SK-N-SH (cell line): Measurements from ENCODE around the gene CDH2. TPM values are rescaled to one million over a fixed set of nuclear protein-coding genes. Genes with fewer than 3 reads are reported as not detected.

Experiments used
- CTCF ChIA-PET: fragments of 300-600, 350-600 bp; formaldehyde crosslinking; extraction: SDS; loops from one replicate; lab custom pipeline; 2021; lab: Yijun Ruan, JAX
- POLR2A ChIA-PET: fragments of 350-600 bp; sonication (Branson Sonifier 250); formaldehyde crosslinking; extraction: SDS; loops from one replicate; lab custom pipeline; 2020; ENCODE audit warnings: antibody characterized with exemption, inconsistent platforms; lab: Yijun Ruan, JAX
- DNase-seq: peaks from one replicate; pipeline ENCODE4 v3.0.0; 2012
- H2AFZ ChIP-seq: fragments of 200-600 bp; sonication (generic); 2 replicates; pipeline ENCODE4 v1.8.1; 2016; ENCODE audit warnings: antibody characterized with exemption, mild to moderate bottlenecking, low read depth
- H3F3A ChIP-seq: fragments of 200-600 bp; sonication (generic); replicated peaks from 2 replicates; pipeline ENCODE3; 2016; ENCODE audit warnings: antibody characterized with exemption, mild to moderate bottlenecking; ENCODE audit not compliant: insufficient read depth
- H3K27ac ChIP-seq, 2 experiments: fragments of 200-500 bp in 1 of 2; fragments of 200-600 bp in 1 of 2; sonication (Bioruptor generic) in 1 of 2; sonication (generic), shearing (Covaris generic) in 1 of 2; 2 replicates each; pipeline versions ENCODE4 v1.5.1 to v1.6.1; 2014 to 2016; ENCODE audit warnings: low read depth in 2 of 2, inconsistent platforms in 1 of 2, low read length in 1 of 2, mild to moderate bottlenecking in 1 of 2, mixed read lengths in 1 of 2
- H3K27me3 ChIP-seq: fragments of 200-600 bp; sonication (generic), shearing (Covaris generic); 2 replicates; pipeline ENCODE4 v1.6.1; 2016; ENCODE audit warnings: mixed run types; ENCODE audit not compliant: insufficient read depth
- H3K36me3 ChIP-seq, 2 experiments: fragments of 200-500 bp in 1 of 2; fragments of 200-600 bp in 1 of 2; sonication (Bioruptor generic) in 1 of 2; sonication (generic) in 1 of 2; replicated peaks in 1 of 2; 2 replicates each; pipeline versions ENCODE3 to v1.5.1; 2014 to 2016; ENCODE audit warnings: low read length in 1 of 2, mild to moderate bottlenecking in 1 of 2; ENCODE audit not compliant: insufficient read depth in 2 of 2, control insufficient read depth in 1 of 2
- H3K4me1 ChIP-seq, 2 experiments: fragments of 200-500 bp in 1 of 2; fragments of 200-600 bp in 1 of 2; sonication (Bioruptor generic) in 1 of 2; sonication (generic), shearing (Covaris generic) in 1 of 2; 2 replicates each; pipeline versions ENCODE4 v1.5.1 to v1.6.1; 2014 to 2016; ENCODE audit warnings: low read depth in 1 of 2, low read length in 1 of 2, mixed run types in 1 of 2; ENCODE audit not compliant: insufficient read depth in 2 of 2, control insufficient read depth in 1 of 2
- H3K4me2 ChIP-seq: fragments of 200-600 bp; sonication (generic), shearing (Covaris generic); 2 replicates; pipeline ENCODE4 v1.6.1; 2017; ENCODE audit warnings: mixed run types
- H3K4me3 ChIP-seq, 2 experiments: fragments of 200-500 bp in 1 of 2; fragments of 200-600 bp in 1 of 2; sonication (Bioruptor generic) in 1 of 2; sonication (generic), shearing (Covaris generic) in 1 of 2; 2 replicates each; pipeline versions ENCODE4 v1.5.1 to v1.8.1; 2014 to 2016; ENCODE audit warnings: low read depth in 2 of 2, inconsistent platforms in 1 of 2, low read length in 1 of 2, mild to moderate bottlenecking in 1 of 2, mixed read lengths in 1 of 2, moderate library complexity in 1 of 2
- H3K79me2 ChIP-seq: fragments of 200-600 bp; sonication (generic); 2 replicates; pipeline ENCODE4 v1.8.1; 2017; ENCODE audit warnings: mild to moderate bottlenecking; ENCODE audit not compliant: insufficient read depth
- H3K9ac ChIP-seq: fragments of 200-600 bp; sonication (generic); 2 replicates; pipeline ENCODE4 v1.6.1; 2017; ENCODE audit warnings: mixed run types
- H3K9me2 ChIP-seq: fragments of 200-600 bp; sonication (generic); 2 replicates; pipeline ENCODE4 v1.6.1; 2017; ENCODE audit warnings: mixed run types
- H3K9me3 ChIP-seq: fragments of 200-600 bp; sonication (generic); 2 replicates; pipeline ENCODE4 v1.6.1; 2017; ENCODE audit warnings: mixed run types, mild to moderate bottlenecking, moderate library complexity
- H4K20me1 ChIP-seq: fragments of 200-600 bp; sonication (generic); 2 replicates; pipeline ENCODE4 v1.6.1; 2017; ENCODE audit warnings: mild to moderate bottlenecking, mixed run types; ENCODE audit not compliant: insufficient read depth
- CTCF ChIP-seq: fragments of 200-600 bp; sonication (generic); IDR thresholded peaks from 2 replicates; pipeline ENCODE4 v1.6.1; 2017; ENCODE audit warnings: antibody characterized with exemption, mild to moderate bottlenecking, moderate library complexity
- EP300 ChIP-seq, 2 experiments: IDR thresholded peaks; 2 replicates each; pipeline versions ENCODE4 v1.4.0 to v1.6.1; 2012; ENCODE audit warnings: borderline replicate concordance in 1 of 2, low read depth in 1 of 2, low read length in 1 of 2
- EZH2phosphoT487 ChIP-seq: fragments of 200-600 bp; sonication (generic); IDR thresholded peaks from 2 replicates; pipeline ENCODE4 v1.6.1; 2017; ENCODE audit warnings: low read depth, mixed run types, mild to moderate bottlenecking, antibody characterized with exemption, moderate library complexity, borderline replicate concordance
- FOSL2 ChIP-seq: IDR thresholded peaks from 2 replicates; pipeline ENCODE4 v1.4.0; 2012; ENCODE audit warnings: low read depth, mild to moderate bottlenecking, moderate library complexity, borderline replicate concordance
- GABPA ChIP-seq: IDR thresholded peaks from 2 replicates; pipeline ENCODE4 v1.4.0; 2012; ENCODE audit warnings: low read depth, mild to moderate bottlenecking
- JUND ChIP-seq: IDR thresholded peaks from 2 replicates; pipeline ENCODE4 v1.4.0; 2012
- MAX ChIP-seq: IDR thresholded peaks from 2 replicates; pipeline ENCODE4 v1.4.0; 2012; ENCODE audit warnings: low read depth
- MEF2A ChIP-seq: IDR thresholded peaks from 2 replicates; pipeline ENCODE4 v1.4.0; 2012; ENCODE audit warnings: low read depth, borderline replicate concordance
- MXI1 ChIP-seq: IDR thresholded peaks from 2 replicates; pipeline ENCODE4 v1.6.1; 2012; ENCODE audit warnings: mild to moderate bottlenecking, low read depth, low read length, improper control_type of control experiment
- NFIC ChIP-seq: IDR thresholded peaks from 2 replicates; pipeline ENCODE4 v1.4.0; 2012; ENCODE audit warnings: borderline replicate concordance
- NRF1 ChIP-seq: IDR thresholded peaks from 2 replicates; pipeline ENCODE4 v1.6.1; 2012; ENCODE audit warnings: low read depth, mild to moderate bottlenecking, low read length
- PBX3 ChIP-seq: IDR thresholded peaks from 2 replicates; pipeline ENCODE4; 2012
- POLR2AphosphoS5 ChIP-seq: IDR thresholded peaks from 2 replicates; pipeline ENCODE4 v1.6.1; 2012; ENCODE audit warnings: low read depth, low read length
- RAD21 ChIP-seq: IDR thresholded peaks from 2 replicates; pipeline ENCODE4 v1.6.1; 2012; ENCODE audit warnings: mild to moderate bottlenecking, low read length
- RCOR1 ChIP-seq: fragments of 150-350 bp; IDR thresholded peaks from 2 replicates; pipeline ENCODE4 v1.6.1; 2017; ENCODE audit warnings: antibody characterized with exemption, low read length
- RXRA ChIP-seq: IDR thresholded peaks from 2 replicates; pipeline ENCODE4 v1.4.0; 2012; ENCODE audit warnings: low read depth, mild to moderate bottlenecking, borderline replicate concordance
- SIN3A ChIP-seq: IDR thresholded peaks from 2 replicates; pipeline ENCODE4 v1.6.1; 2012; ENCODE audit warnings: low read depth, mild to moderate bottlenecking, low read length, moderate library complexity, borderline replicate concordance
- TAF1 ChIP-seq: IDR thresholded peaks from 2 replicates; pipeline ENCODE4 v1.6.1; 2012; ENCODE audit warnings: low read depth, mild to moderate bottlenecking, low read length, moderate library complexity, borderline replicate concordance
- TCF12 ChIP-seq: IDR thresholded peaks from 2 replicates; pipeline ENCODE4 v1.4.0; 2012
- TEAD4 ChIP-seq: IDR thresholded peaks from 2 replicates; pipeline ENCODE4 v1.4.0; 2012; ENCODE audit warnings: mild to moderate bottlenecking, borderline replicate concordance; ENCODE audit not compliant: insufficient read depth
- USF1 ChIP-seq: IDR thresholded peaks from 2 replicates; pipeline ENCODE4 v1.4.0; 2012; ENCODE audit warnings: low read depth, borderline replicate concordance
- YY1 ChIP-seq: IDR thresholded peaks from 2 replicates; pipeline ENCODE4 v1.4.0; 2012; ENCODE audit warnings: low read depth, mild to moderate bottlenecking
- ZBTB33 ChIP-seq: IDR thresholded peaks from 2 replicates; pipeline ENCODE4 v1.4.0; 2012; ENCODE audit warnings: low read depth, borderline replicate concordance
- WGBS: methylation state at CpG from one replicate; pipeline ENCODE4 v1.1.6; 2017; ENCODE audit warnings: low lambda C conversion rate; 5-methylcytosine and 5-hydroxymethylcytosine counted together
- polyA plus RNA-seq, 3 experiments: library from polyadenylated mRNA; depleted of rRNA; stranded (reverse); fragments of >200 nt; gene quantifications; 2 replicates each; pipeline ENCODE4 v1.2.3, GENCODE V29; 2012

The CDH2 gene
- polyA plus RNA-seq, 1 of the 3 experiments (the other 2 are of a cell fraction): 146 TPM

- Histone ChIP-seq H3K4me1 (peaks cover 17 to 51% of the 10 kb centered on the region in 2 experiments), H3K9me2 (no peaks in the 10 kb centered on the region), H3K36me3 (peaks cover 8 to 18% of the 10 kb centered on the region in 2 experiments), H3F3A (peaks cover 78% of the 10 kb centered on the region), H3K9ac (peak overlapping the region; percentile 85), H3K9me3 (no peaks in the 10 kb centered on the region), H3K27me3 (no peaks in the 10 kb centered on the region), H3K27ac (peak overlapping the region; percentile 71 to 99; a peak in 3 of 4 replicates), H3K79me2 (peaks cover 86% of the 10 kb centered on the region), H2AFZ (no peak overlapping the region), H3K4me3 (peak overlapping the region in 1 of 2 experiments; percentile 43; a peak in 2 of 4 replicates), H4K20me1 (peaks cover 1% of the 10 kb centered on the region; the same call in 1 of the 2 replicates), H3K4me2 (peak overlapping the region; percentile 66)
- WGBS: 14% methylated on average over 3 of the region's 3 CpGs
- DNase-seq: no peak
- no peak; the same call in 1 of the 2 replicates for TF ChIP-seq POLR2AphosphoS5
- no peak for TF ChIP-seq USF1
- no peak for TF ChIP-seq SIN3A
- no peak for TF ChIP-seq RCOR1
- no peak for TF ChIP-seq RAD21
- TF ChIP-seq JUND: peak; percentile 81
- TF ChIP-seq EP300 (IDR thresholded peaks at IDR 0.05; ENCODE audit: borderline replicate concordance in 1 of 2, low read depth in 1 of 2, low read length in 1 of 2): peak; percentile 7 to 77; a peak in 1 of 4 replicates
- no peak for TF ChIP-seq TEAD4
- no peak for TF ChIP-seq GABPA
- TF ChIP-seq EZH2phosphoT487: no peak
- no peak for TF ChIP-seq CTCF
- TF ChIP-seq FOSL2: peak; percentile 77
- TF ChIP-seq TCF12: peak; percentile 78
- TF ChIP-seq PBX3: peak; percentile 85
- no peak for TF ChIP-seq MEF2A
- TF ChIP-seq NRF1: no peak
- TF ChIP-seq MXI1: no peak
- no peak for TF ChIP-seq TAF1
- peak; percentile 28; the same call in 1 of the 2 replicates for TF ChIP-seq NFIC
- TF ChIP-seq ZBTB33: no peak
- TF ChIP-seq RXRA: peak; percentile 88
- no peak for TF ChIP-seq YY1
- 0 out of 2 replicates have a peak, but pooled peaks have one; percentile 19 for TF ChIP-seq MAX
- CTCF ChIA-PET: no interaction called here
- POLR2A ChIA-PET: no interaction called here
Measured at GRCh38 chr18:28114472-28114871, 62.5 kb downstream of the CDH2 start.
